H9 (cell line): ENCODE data around the gene SLC12A4. TPM values are rescaled to one million over a fixed set of nuclear protein-coding genes. Genes with fewer than 3 reads are reported as not detected.

ENCODE experiments used
- DNase-seq: peaks from one replicate; pipeline ENCODE4 v3.0.0-alpha.2; 2017
- H2AFZ ChIP-seq: one replicate; pipeline ENCODE4 v1.6.1; 2013; ENCODE audit warnings: mild to moderate bottlenecking, low read length, control low read depth, moderate library complexity
- H2AK5ac ChIP-seq: 2 replicates; pipeline ENCODE4 v1.6.1; 2013; ENCODE audit warnings: low read length, control low read depth, mixed read lengths; ENCODE audit not compliant: insufficient read length
- H2BK120ac ChIP-seq: one replicate; pipeline ENCODE4 v1.6.1; 2013; ENCODE audit warnings: low read depth, mild to moderate bottlenecking, low read length, control low read depth, inconsistent platforms; ENCODE audit not compliant: poor library complexity, severe bottlenecking
- H2BK12ac ChIP-seq: 2 replicates; pipeline ENCODE4 v1.6.1; 2013; ENCODE audit warnings: low read length, control low read depth, mixed read lengths, low read depth; ENCODE audit not compliant: insufficient read length
- H2BK15ac ChIP-seq: 2 replicates; pipeline ENCODE4 v1.6.1; 2013; ENCODE audit warnings: low read depth, low read length, control low read depth
- H2BK20ac ChIP-seq: one replicate; pipeline ENCODE4 v1.6.1; 2013; ENCODE audit warnings: low read depth, mild to moderate bottlenecking, low read length, control low read depth, inconsistent platforms; ENCODE audit not compliant: poor library complexity, severe bottlenecking
- H2BK5ac ChIP-seq: 2 replicates; pipeline ENCODE4 v1.6.1; 2013; ENCODE audit warnings: low read length, control low read depth, mixed read lengths; ENCODE audit not compliant: insufficient read length
- H3K14ac ChIP-seq: 2 replicates; pipeline ENCODE4 v1.6.1; 2013; ENCODE audit warnings: low read length, control low read depth; ENCODE audit not compliant: insufficient read depth
- H3K18ac ChIP-seq: 2 replicates; pipeline ENCODE4 v1.6.1; 2013; ENCODE audit warnings: low read depth, mild to moderate bottlenecking, mixed read lengths, low read length, control low read depth; ENCODE audit not compliant: insufficient read length
- H3K23ac ChIP-seq: 2 replicates; pipeline ENCODE4 v1.6.1; 2013; ENCODE audit warnings: low read length, control low read depth, mixed read lengths, low read depth; ENCODE audit not compliant: insufficient read length
- H3K23me2 ChIP-seq: 2 replicates; pipeline ENCODE4 v1.6.1; 2013; ENCODE audit warnings: low read depth, mild to moderate bottlenecking, mixed read lengths, low read length, control low read depth; ENCODE audit not compliant: insufficient read length, poor library complexity, severe bottlenecking
- H3K27ac ChIP-seq: 2 replicates; pipeline ENCODE4 v1.5.1; 2013; ENCODE audit warnings: low read length, control low read depth, mixed read lengths, low read depth; ENCODE audit not compliant: insufficient read length
- H3K27me3 ChIP-seq: 2 replicates; pipeline ENCODE4 v1.6.1; 2013; ENCODE audit warnings: low read length, control low read depth, inconsistent platforms; ENCODE audit not compliant: insufficient read depth
- H3K4ac ChIP-seq: 2 replicates; pipeline ENCODE4 v1.6.1; 2013; ENCODE audit warnings: low read depth, mild to moderate bottlenecking, control low read depth, inconsistent platforms, low read length, moderate library complexity
- H3K4me1 ChIP-seq: 2 replicates; pipeline ENCODE4 v1.6.1; 2013; ENCODE audit warnings: low read length, control low read depth, inconsistent platforms; ENCODE audit not compliant: insufficient read depth
- H3K4me2 ChIP-seq: 2 replicates; pipeline ENCODE4 v1.6.1; 2013; ENCODE audit warnings: low read length, control low read depth, mixed read lengths; ENCODE audit not compliant: insufficient read length, insufficient read depth
- H3K56ac ChIP-seq: 2 replicates; pipeline ENCODE4 v1.6.1; 2013; ENCODE audit warnings: low read depth, mild to moderate bottlenecking, mixed read lengths, low read length, control low read depth; ENCODE audit not compliant: insufficient read length
- H3K79me1 ChIP-seq: 2 replicates; pipeline ENCODE4 v1.6.1; 2013; ENCODE audit warnings: low read depth, mild to moderate bottlenecking, moderate library complexity, low read length, control low read depth, inconsistent platforms; ENCODE audit not compliant: insufficient read depth, poor library complexity, severe bottlenecking
- H3K79me2 ChIP-seq: 2 replicates; pipeline ENCODE4 v1.6.1; 2013; ENCODE audit warnings: low read length, control low read depth, inconsistent platforms; ENCODE audit not compliant: insufficient read depth
- H3K9ac ChIP-seq: 2 replicates; pipeline ENCODE4 v1.6.1; 2013; ENCODE audit warnings: low read length, control low read depth, mixed read lengths; ENCODE audit not compliant: insufficient read length; ENCODE audit errors: extremely low read depth
- H3K9me3 ChIP-seq: one replicate; pipeline ENCODE4 v1.6.1; 2013; ENCODE audit warnings: low read depth, low read length, inconsistent platforms; ENCODE audit not compliant: control insufficient read depth
- H3T11ph ChIP-seq: one replicate; pipeline ENCODE4 v1.6.1; 2013; ENCODE audit warnings: mild to moderate bottlenecking, low read length, control low read depth, inconsistent platforms
- H4K20me1 ChIP-seq: one replicate; pipeline ENCODE4 v1.6.1; 2013; ENCODE audit not compliant: control insufficient read depth, insufficient read length, insufficient read depth
- H4K5ac ChIP-seq: 2 replicates; pipeline ENCODE4 v1.6.1; 2013; ENCODE audit warnings: low read depth, mild to moderate bottlenecking, mixed read lengths, low read length, control low read depth; ENCODE audit not compliant: insufficient read length
- H4K8ac ChIP-seq: replicated peaks from 2 replicates; pipeline ENCODE4 v1.6.1; 2013; ENCODE audit warnings: low read length, control low read depth, mixed read lengths, low read depth; ENCODE audit not compliant: insufficient read length
- H4K91ac ChIP-seq: 2 replicates; pipeline ENCODE4 v1.6.1; 2013; ENCODE audit warnings: low read depth, mild to moderate bottlenecking, moderate library complexity, mixed read lengths, low read length, control low read depth; ENCODE audit not compliant: insufficient read length
- H3K27ac Mint-ChIP-seq, 3 experiments: 2 replicates in 2 of 3; 3 replicates in 1 of 3; pipeline ENCODE4 v1.8.0; 2020 to 2021; ENCODE audit warnings: mixed read lengths in 3 of 3, mild to moderate bottlenecking in 1 of 3, moderate library complexity in 1 of 3
- H3K27me3 Mint-ChIP-seq: 2 replicates; pipeline ENCODE4 v1.8.0; 2021; ENCODE audit warnings: low read depth, mild to moderate bottlenecking, moderate library complexity, mixed read lengths
- H3K36me3 Mint-ChIP-seq, 3 experiments: 2 replicates in 2 of 3; 3 replicates in 1 of 3; pipeline ENCODE4 v1.8.0; 2020 to 2021; ENCODE audit warnings: low read depth in 3 of 3, mixed read lengths in 3 of 3; ENCODE audit not compliant: insufficient read depth in 1 of 3
- H3K4me1 Mint-ChIP-seq, 2 experiments: 2 replicates each; pipeline ENCODE4 v1.8.0; 2020; ENCODE audit warnings: mixed read lengths in 2 of 2
- H3K4me3 Mint-ChIP-seq, 2 experiments: 2 replicates in 1 of 2; 3 replicates in 1 of 2; pipeline ENCODE4 v1.8.0; 2020 to 2021; ENCODE audit warnings: mild to moderate bottlenecking in 2 of 2, mixed read lengths in 2 of 2, moderate library complexity in 1 of 2
- H3K9me3 Mint-ChIP-seq, 2 experiments: 2 replicates in 1 of 2; 3 replicates in 1 of 2; pipeline ENCODE4 v1.8.0; 2020; ENCODE audit warnings: mild to moderate bottlenecking in 2 of 2, mixed read lengths in 2 of 2, moderate library complexity in 1 of 2
- CTCF ChIP-seq: fragments of 200-600 bp; sonication (generic); conservative IDR thresholded peaks from 3 replicates; pipeline ENCODE4 v1.8.0; 2021; ENCODE audit warnings: antibody characterized with exemption, mild to moderate bottlenecking
- WGBS: extraction: QIAGEN DNeasy Blood & Tissue Kit; methylation state at CpG from one replicate; pipeline ENCODE4 v1.1.7; 2013; ENCODE audit warnings: missing lambda C conversion rate, low lambda C conversion rate, mixed read lengths; ENCODE audit not compliant: insufficient read length; ENCODE audit errors: extremely low coverage; 5-methylcytosine and 5-hydroxymethylcytosine counted together
- total RNA-seq: library from RNA; stranded (reverse); gene quantifications from 2 replicates; pipeline ENCODE4 v1.2.1, GENCODE V29; 2021

Gene SLC12A4
- total RNA-seq, 1 experiment from 2014 or later: 46.7 TPM

- Mint-ChIP-seq H3K4me3 (no peak overlapping the region), H3K4me1 (peaks cover 2 to 15% of the 10 kb centered on the region in 2 experiments; a peak in 2 of 4 replicates), H3K36me3 (peaks cover 11 to 56% (median 23%) of the 10 kb centered on the region in 3 experiments; a peak in 5 of 7 replicates), H3K27ac (no peak overlapping the region), H3K27me3 (no peaks in the 10 kb centered on the region), H3K9me3 (no peaks in the 10 kb centered on the region)
- Histone ChIP-seq H3K4me2 (no peak overlapping the region), H3K4me1 (no peaks in the 10 kb centered on the region), H3K23me2 (no peaks in the 10 kb centered on the region), H4K20me1 (no peaks in the 10 kb centered on the region), H3K27me3 (no peaks in the 10 kb centered on the region), H2BK5ac (no peak overlapping the region), H3K27ac (no peak overlapping the region), H3K9me3 (no peaks in the 10 kb centered on the region), H3K79me2 (no peaks in the 10 kb centered on the region), H3K23ac (no peak overlapping the region), H4K91ac (no peak overlapping the region), H4K8ac (no peak overlapping the region), H3K9ac (no peak overlapping the region), H3K14ac (no peak overlapping the region), H2BK15ac (no peak overlapping the region), H4K5ac (no peak overlapping the region), H2BK20ac (no peak overlapping the region), H3K18ac (no peak overlapping the region), H2AFZ (no peak overlapping the region), H2AK5ac (no peak overlapping the region), H2BK12ac (no peak overlapping the region), H3K79me1 (no peaks in the 10 kb centered on the region), H3K4ac (no peak overlapping the region), H3K56ac (no peak overlapping the region), H2BK120ac (no peak overlapping the region), H3T11ph (no peak overlapping the region)
- no CpG with 5 or more reads among the region's 24 CpGs for WGBS
- TF ChIP-seq CTCF: no peak
- DNase-seq: no peak
Observed at GRCh38 chr16:67944690-67945391, 23.6 kb downstream of the SLC12A4 start.
